Head of caudate nucleus (tissue), 42 donors: ENCODE measurements around the gene HIPK2.

ENCODE experiments used
- DNase-seq, 42 donors: peaks; one replicate each; pipeline versions ENCODE4 v3.0.0 to v3.0.0-alpha.2; 2020 to 2021; ENCODE audit warnings: mixed read lengths in 7 of 42
- intact Hi-C: fragments of 100-400 bp; cut with DNase I; formaldehyde crosslinking; loops from one replicate; pipeline ENCODE4 v1.15.0; 2022

The HIPK2 gene

GRCh38 chr7:139725077-139725476 lies 52.7 kb downstream of the HIPK2 start:
- DNase-seq = peak in 1 of 42 donors; percentile 19
- intact Hi-C loops = no loop called here

GRCh38 chr7:139722604-139723003 lies 55.2 kb downstream of the HIPK2 start:
- DNase-seq = peak in 2 of 42 donors; percentile 9 to 13
- intact Hi-C loops = no loop called here

- no peak for DNase-seq
- intact Hi-C loops = no loop called here
Measured at GRCh38 chr7:139721821-139722220, 56.0 kb downstream of the HIPK2 start.

- peak in 1 of 42 donors; percentile 9 for DNase-seq
- intact Hi-C loops = no loop called here
Measured at GRCh38 chr7:139721417-139721816, 56.4 kb downstream of the HIPK2 start.

- peak in 2 of 42 donors; percentile 30 to 33 for DNase-seq
- intact Hi-C loops = no loop called here
Measured at GRCh38 chr7:139720705-139721231, 57.0 kb downstream of the HIPK2 start.

GRCh38 chr7:139720186-139720585 lies 57.6 kb downstream of the HIPK2 start:
- DNase-seq = peak in 1 of 42 donors; percentile 20
- intact Hi-C loops = no loop called here

- DNase-seq = peak in 3 of 42 donors; percentile 4 to 22 (median 22)
- intact Hi-C loops = no loop called here
Measured at GRCh38 chr7:139718859-139719258, 58.9 kb downstream of the HIPK2 start.

GRCh38 chr7:139718141-139718540 lies 59.7 kb downstream of the HIPK2 start:
- peak in 2 of 42 donors; percentile 11 to 15 for DNase-seq
- intact Hi-C loops = no loop called here

GRCh38 chr7:139716156-139716942 lies 61.4 kb downstream of the HIPK2 start:
- intact Hi-C loops = no loop called here

GRCh38 chr7:139715194-139715815 lies 62.5 kb downstream of the HIPK2 start:
- intact Hi-C loops = no loop called here
- DNase-seq = peak in 1 of 42 donors; percentile 15

More at GRCh38 chr7:139716156-139716942, 61.4 kb downstream of the HIPK2 start:
- peak in 2 of 42 donors; percentile 20 to 34 for DNase-seq

- intact Hi-C loops = no loop called here
- DNase-seq = peak in 2 of 42 donors; percentile 22 to 38
Measured at GRCh38 chr7:139714163-139714901, 63.5 kb downstream of the HIPK2 start.

GRCh38 chr7:139713526-139714162 lies 64.2 kb downstream of the HIPK2 start:
- intact Hi-C loops = no loop called here

GRCh38 chr7:139713061-139713460 lies 64.7 kb downstream of the HIPK2 start:
- peak in 2 of 42 donors; percentile 20 to 36 for DNase-seq
- intact Hi-C loops = no loop called here

More at GRCh38 chr7:139713526-139714162, 64.2 kb downstream of the HIPK2 start:
- peak in 2 of 42 donors; percentile 23 to 36 for DNase-seq

GRCh38 chr7:139711991-139712743 lies 65.6 kb downstream of the HIPK2 start:
- DNase-seq = peak in 6 of 42 donors; percentile 38 to 57 (median 45)
- intact Hi-C loops = no loop called here

GRCh38 chr7:139710036-139710435 lies 67.8 kb downstream of the HIPK2 start:
- intact Hi-C loops = no loop called here
- peak in 2 of 42 donors; percentile 13 to 20 for DNase-seq

- intact Hi-C loops = no loop called here
- peak in 2 of 42 donors; percentile 26 to 36 for DNase-seq
Measured at GRCh38 chr7:139709485-139709884, 68.3 kb downstream of the HIPK2 start.

GRCh38 chr7:139708541-139708940 lies 69.3 kb downstream of the HIPK2 start:
- DNase-seq = peak in 2 of 42 donors; percentile 12 to 34
- intact Hi-C loops = no loop called here

GRCh38 chr7:139706837-139707236 lies 71.0 kb downstream of the HIPK2 start:
- peak in 1 of 42 donors; percentile 36 for DNase-seq

More at GRCh38 chr7:139706837-139707236, 71.0 kb downstream of the HIPK2 start:
- intact Hi-C loops = no loop called here
